SK-N-SH treated with all-trans-retinoic acid at 6 μM for 48 hours (cell line): ENCODE measurements around the gene LRBA.

Experiments
- ARNTL ChIP-seq: fragments of 450-650 bp; formaldehyde crosslinking; IDR thresholded peaks from 2 replicates; pipeline ENCODE4 v1.5.0; 2020; ENCODE audit warnings: low read depth, mild to moderate bottlenecking, moderate library complexity, borderline replicate concordance
- ZC3H10 ChIP-seq: fragments of 250-450 bp; sonication (Bioruptor Pico); IDR thresholded peaks from 2 replicates; pipeline ENCODE4 v1.5.1; 2021; ENCODE audit warnings: mild to moderate bottlenecking, moderate library complexity
- TF ChIP-seq, protein P1 (sequence below): fragments of 250-450 bp; sonication (Bioruptor Pico); IDR thresholded peaks from 2 replicates; pipeline ENCODE4 v1.8.0; 2020; ENCODE audit warnings: mild to moderate bottlenecking, moderate library complexity, borderline replicate concordance

DNA sequence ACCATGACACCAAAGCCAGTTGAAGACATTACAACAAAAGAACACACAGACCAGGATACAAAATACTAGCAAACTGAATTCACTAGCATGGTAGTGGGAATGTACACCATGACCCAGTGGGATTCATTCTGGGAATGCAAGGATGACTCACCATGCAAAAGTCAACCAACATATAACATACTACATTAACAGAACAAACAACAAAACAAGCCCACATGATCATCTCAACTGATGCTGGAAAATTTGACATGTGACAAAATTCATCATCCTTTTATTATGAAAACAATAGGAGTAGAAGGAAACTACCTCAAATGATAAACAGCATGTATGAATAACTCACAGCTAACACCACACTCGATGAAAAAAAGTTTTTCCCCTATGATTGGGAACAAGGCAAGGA is 746.6 kb downstream of the LRBA start:
- no peak for TF ChIP-seq ZC3H10 (CRISPR knock-in tag)
- TF ChIP-seq, protein P1, sequence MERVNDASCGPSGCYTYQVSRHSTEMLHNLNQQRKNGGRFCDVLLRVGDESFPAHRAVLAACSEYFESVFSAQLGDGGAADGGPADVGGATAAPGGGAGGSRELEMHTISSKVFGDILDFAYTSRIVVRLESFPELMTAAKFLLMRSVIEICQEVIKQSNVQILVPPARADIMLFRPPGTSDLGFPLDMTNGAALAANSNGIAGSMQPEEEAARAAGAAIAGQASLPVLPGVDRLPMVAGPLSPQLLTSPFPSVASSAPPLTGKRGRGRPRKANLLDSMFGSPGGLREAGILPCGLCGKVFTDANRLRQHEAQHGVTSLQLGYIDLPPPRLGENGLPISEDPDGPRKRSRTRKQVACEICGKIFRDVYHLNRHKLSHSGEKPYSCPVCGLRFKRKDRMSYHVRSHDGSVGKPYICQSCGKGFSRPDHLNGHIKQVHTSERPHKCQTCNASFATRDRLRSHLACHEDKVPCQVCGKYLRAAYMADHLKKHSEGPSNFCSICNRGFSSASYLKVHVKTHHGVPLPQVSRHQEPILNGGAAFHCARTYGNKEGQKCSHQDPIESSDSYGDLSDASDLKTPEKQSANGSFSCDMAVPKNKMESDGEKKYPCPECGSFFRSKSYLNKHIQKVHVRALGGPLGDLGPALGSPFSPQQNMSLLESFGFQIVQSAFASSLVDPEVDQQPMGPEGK: no peak
- TF ChIP-seq ARNTL (CRISPR knock-in tag): no peak
